Astrocyte (in vitro differentiated cells and primary cell): ENCODE results near the gene SIX3. TPM values are rescaled to one million over a fixed set of nuclear protein-coding genes. Genes with fewer than 3 reads are reported as not detected.
A peak's percentile ranks its signal among the peaks of the same experiment; 100 is the strongest.

Source experiments
- DNase-seq: peaks from one replicate; pipeline ENCODE4 v3.0.0-alpha.2; 2010; ENCODE audit warnings: low read depth
- FAIRE-seq: peaks from 2 replicates; lab custom pipeline; 2011; peaks lifted over from hg19 to GRCh38; lab: Jason Lieb, UNC
- H2AFZ ChIP-seq: 2 replicates; pipeline ENCODE4 v1.6.0; 2012; ENCODE audit warnings: low read depth, low read length, inconsistent platforms
- H3K27ac ChIP-seq: 2 replicates; pipeline ENCODE4 v1.5.1; 2011; ENCODE audit warnings: low read depth, low read length, inconsistent platforms
- H3K27me3 ChIP-seq: 2 replicates; pipeline ENCODE4 v1.6.0; 2011; ENCODE audit warnings: low read length, inconsistent platforms; ENCODE audit not compliant: insufficient read depth
- H3K36me3 ChIP-seq: 2 replicates; pipeline ENCODE4 v1.5.1; 2011; ENCODE audit warnings: low read length, inconsistent platforms; ENCODE audit not compliant: insufficient read depth
- H3K4me1 ChIP-seq: 2 replicates; pipeline ENCODE4 v1.5.1; 2011; ENCODE audit warnings: low read length, inconsistent platforms; ENCODE audit not compliant: insufficient read depth
- H3K4me2 ChIP-seq: 2 replicates; pipeline ENCODE4 v1.6.0; 2012; ENCODE audit warnings: low read length, inconsistent platforms
- H3K4me3 ChIP-seq: 2 replicates; pipeline ENCODE4 v1.5.1; 2011; ENCODE audit warnings: low read depth, mild to moderate bottlenecking, low read length, inconsistent platforms; ENCODE audit not compliant: insufficient read depth
- H3K79me2 ChIP-seq: 2 replicates; pipeline ENCODE4 v1.6.0; 2012; ENCODE audit warnings: mild to moderate bottlenecking, low read length, inconsistent platforms; ENCODE audit not compliant: insufficient read depth
- H3K9ac ChIP-seq: 2 replicates; pipeline ENCODE4 v1.6.0; 2012; ENCODE audit warnings: mild to moderate bottlenecking, low read length, inconsistent platforms
- H3K9me3 ChIP-seq: 2 replicates; pipeline ENCODE4 v1.5.1; 2012; ENCODE audit warnings: low read depth, mild to moderate bottlenecking, low read length, inconsistent platforms; ENCODE audit not compliant: insufficient read depth
- H4K20me1 ChIP-seq: 2 replicates; pipeline ENCODE4 v1.6.0; 2012; ENCODE audit warnings: low read length, inconsistent platforms; ENCODE audit not compliant: insufficient read depth
- H3K27ac Mint-ChIP-seq: one replicate; pipeline ENCODE4 v1.8.0; 2021; ENCODE audit warnings: mild to moderate bottlenecking, mixed read lengths; ENCODE audit not compliant: unreplicated experiment
- H3K27me3 Mint-ChIP-seq: one replicate; pipeline ENCODE4 v1.8.0; 2021; ENCODE audit warnings: low read depth, mixed read lengths; ENCODE audit not compliant: unreplicated experiment
- H3K36me3 Mint-ChIP-seq: one replicate; pipeline ENCODE4 v1.8.0; 2021; ENCODE audit warnings: low read depth, mixed read lengths; ENCODE audit not compliant: unreplicated experiment
- H3K4me1 Mint-ChIP-seq: one replicate; pipeline ENCODE4 v1.8.0; 2021; ENCODE audit warnings: low read depth, mixed read lengths; ENCODE audit not compliant: unreplicated experiment
- H3K4me3 Mint-ChIP-seq: one replicate; pipeline ENCODE4 v1.8.0; 2021; ENCODE audit warnings: mild to moderate bottlenecking, moderate library complexity, mixed read lengths; ENCODE audit not compliant: unreplicated experiment
- H3K9me3 Mint-ChIP-seq: one replicate; pipeline ENCODE4 v1.8.0; 2021; ENCODE audit warnings: mild to moderate bottlenecking, mixed read lengths; ENCODE audit not compliant: unreplicated experiment
- CTCF ChIP-seq: IDR thresholded peaks from 2 replicates; pipeline ENCODE4 v1.5.1; 2011; ENCODE audit warnings: low read depth, mild to moderate bottlenecking, inconsistent platforms, low read length, moderate library complexity; ENCODE audit not compliant: insufficient read depth
- EZH2 ChIP-seq: IDR thresholded peaks from 2 replicates; pipeline ENCODE4 v1.6.1; 2012; ENCODE audit warnings: mild to moderate bottlenecking, low read length, inconsistent platforms; ENCODE audit not compliant: insufficient read depth
- total RNA-seq: library from RNA; stranded (reverse); gene quantifications from 2 replicates; pipeline ENCODE4 v1.2.1, GENCODE V29; 2021

Gene SIX3
- total RNA-seq, 1 donor from 2014 or later: 1.7 TPM

- Mint-ChIP-seq H3K9me3 (peaks cover 9% of the 10 kb centered on the region), H3K27me3 (peaks cover 59% of the 10 kb centered on the region), H3K4me1 (peaks cover 8% of the 10 kb centered on the region), H3K4me3 (no peak overlapping the region), H3K36me3 (peaks cover 4% of the 10 kb centered on the region), H3K27ac (no peak overlapping the region)
- DNase-seq (no peak), FAIRE-seq (no peak)
- Histone ChIP-seq H2AFZ (peak overlapping the region; percentile 45), H3K79me2 (no peaks in the 10 kb centered on the region), H3K27ac (no peak overlapping the region), H3K9me3 (no peaks in the 10 kb centered on the region), H3K9ac (no peak overlapping the region), H3K4me3 (peak overlapping the region; percentile 45), H3K4me1 (peaks cover 24% of the 10 kb centered on the region), H3K36me3 (no peaks in the 10 kb centered on the region), H3K27me3 (peaks cover 59% of the 10 kb centered on the region), H4K20me1 (no peaks in the 10 kb centered on the region), H3K4me2 (peak overlapping the region; percentile 85)
- no peak for TF ChIP-seq EZH2
- TF ChIP-seq CTCF: peak; percentile 69
These were observed 14.3 kb downstream of the SIX3 start for GRCh38 chr2:44955593-44956392.

- FAIRE-seq: no peak
- Histone ChIP-seq H3K4me1 (peaks cover 24% of the 10 kb centered on the region), H3K79me2 (no peaks in the 10 kb centered on the region), H3K27me3 (peaks cover 48% of the 10 kb centered on the region), H3K9me3 (no peaks in the 10 kb centered on the region), H3K27ac (no peak overlapping the region), H4K20me1 (no peaks in the 10 kb centered on the region), H3K36me3 (no peaks in the 10 kb centered on the region), H3K4me2 (no peak overlapping the region), H3K9ac (no peak overlapping the region), H3K4me3 (no peak overlapping the region), H2AFZ (no peak overlapping the region)
- H3K4me1 Mint-ChIP-seq: peaks cover 8% of the 10 kb centered on the region
- no peak overlapping the region for H3K4me3 Mint-ChIP-seq
- no peak for DNase-seq
- no peak for TF ChIP-seq EZH2
- H3K9me3 Mint-ChIP-seq: peaks cover 9% of the 10 kb centered on the region
- H3K27me3 Mint-ChIP-seq: peaks cover 53% of the 10 kb centered on the region
- H3K36me3 Mint-ChIP-seq: peaks cover 4% of the 10 kb centered on the region
- no peak overlapping the region for H3K27ac Mint-ChIP-seq
These were observed 15.3 kb downstream of the SIX3 start for GRCh38 chr2:44956843-44957242.

- Mint-ChIP-seq H3K27ac (peak overlapping the region; percentile 41), H3K4me1 (peaks cover 8% of the 10 kb centered on the region), H3K27me3 (peaks cover 58% of the 10 kb centered on the region), H3K9me3 (peaks cover 9% of the 10 kb centered on the region), H3K36me3 (peaks cover 4% of the 10 kb centered on the region), H3K4me3 (no peak overlapping the region)
- Histone ChIP-seq H3K4me2 (no peak overlapping the region), H3K9ac (no peak overlapping the region), H2AFZ (no peak overlapping the region), H3K4me1 (peaks cover 20% of the 10 kb centered on the region), H4K20me1 (no peaks in the 10 kb centered on the region), H3K9me3 (no peaks in the 10 kb centered on the region), H3K4me3 (no peak overlapping the region), H3K27me3 (peaks cover 43% of the 10 kb centered on the region), H3K36me3 (no peaks in the 10 kb centered on the region), H3K79me2 (no peaks in the 10 kb centered on the region), H3K27ac (no peak overlapping the region)
- no peak for FAIRE-seq
- TF ChIP-seq EZH2 (no peak), CTCF (no peak)
- DNase-seq: no peak
These were observed 16.3 kb downstream of the SIX3 start for GRCh38 chr2:44957656-44958327.
